GM23338 (cell line): Measurements from ENCODE around the gene FAM76A.

Experiments
- CREB1 ChIP-seq: fragments of 250-450 bp; sonication (Bioruptor Pico); IDR thresholded peaks from 2 replicates; pipeline ENCODE4 v1.5.0; 2020; ENCODE audit warnings: low read depth, mild to moderate bottlenecking, moderate library complexity
- CTCF ChIP-seq, 2 experiments: fragments of 200-600 bp in 1 of 2; sonication (generic) in 1 of 2; conservative IDR thresholded peaks; 2 replicates each; pipeline versions ENCODE4 v1.5.1 to v1.6.1; 2016 to 2017; ENCODE audit warnings: antibody characterized with exemption in 2 of 2, low read depth in 2 of 2, mild to moderate bottlenecking in 2 of 2, moderate library complexity in 1 of 2
- ETS1 ChIP-seq: IDR thresholded peaks from 2 replicates; pipeline ENCODE4 v1.6.1; 2016; ENCODE audit warnings: antibody characterized with exemption
- EZH2 ChIP-seq: fragments of 200-600 bp; sonication (generic); IDR thresholded peaks from one replicate; pipeline ENCODE4 v1.8.0; 2017; ENCODE audit warnings: antibody characterized with exemption, mild to moderate bottlenecking, low read depth; ENCODE audit not compliant: unreplicated experiment
- EZH2phosphoT487 ChIP-seq: fragments of 200-600 bp; sonication (generic); IDR thresholded peaks from one replicate; pipeline ENCODE4 v1.8.1; 2018; ENCODE audit warnings: antibody characterized with exemption; ENCODE audit not compliant: unreplicated experiment
- JUNB ChIP-seq: IDR thresholded peaks from one replicate; pipeline ENCODE4 v1.6.1; 2016; ENCODE audit warnings: antibody characterized with exemption; ENCODE audit not compliant: unreplicated experiment
- POLR2AphosphoS5 ChIP-seq: IDR thresholded peaks from 2 replicates; pipeline ENCODE4 v1.6.1; 2016; ENCODE audit warnings: antibody characterized with exemption, low read depth
- REST ChIP-seq: IDR thresholded peaks from one replicate; pipeline ENCODE4 v1.6.1; 2018; ENCODE audit warnings: antibody characterized with exemption; ENCODE audit not compliant: unreplicated experiment
- ZNF114 ChIP-seq: fragments of 250-450 bp; sonication (Bioruptor Pico); IDR thresholded peaks from 2 replicates; pipeline ENCODE4 v1.5.0; 2020; ENCODE audit warnings: mild to moderate bottlenecking, moderate library complexity
- ZNF331 ChIP-seq: fragments of 250-450 bp; sonication (Bioruptor Pico); IDR thresholded peaks from 2 replicates; pipeline ENCODE4 v1.5.0; 2020; ENCODE audit warnings: low read depth, mild to moderate bottlenecking, moderate library complexity

- TF ChIP-seq EZH2 (no peak), CTCF (conservative IDR thresholded peaks at IDR 0.05; ENCODE audit: low read depth in 2 of 2) (no peak), EZH2phosphoT487 (no peak), POLR2AphosphoS5 (no peak), REST (no peak), JUNB (no peak), CREB1 (no peak), ZNF331 (CRISPR knock-in tag) (no peak), ZNF114 (CRISPR knock-in tag) (no peak), ETS1 (no peak)
These were observed 48.2 kb downstream of the FAM76A start for GRCh38 chr1:27773826-27774445.
